ENCODE measurements around the gene CUX1.

The CUX1 gene

DNA sequence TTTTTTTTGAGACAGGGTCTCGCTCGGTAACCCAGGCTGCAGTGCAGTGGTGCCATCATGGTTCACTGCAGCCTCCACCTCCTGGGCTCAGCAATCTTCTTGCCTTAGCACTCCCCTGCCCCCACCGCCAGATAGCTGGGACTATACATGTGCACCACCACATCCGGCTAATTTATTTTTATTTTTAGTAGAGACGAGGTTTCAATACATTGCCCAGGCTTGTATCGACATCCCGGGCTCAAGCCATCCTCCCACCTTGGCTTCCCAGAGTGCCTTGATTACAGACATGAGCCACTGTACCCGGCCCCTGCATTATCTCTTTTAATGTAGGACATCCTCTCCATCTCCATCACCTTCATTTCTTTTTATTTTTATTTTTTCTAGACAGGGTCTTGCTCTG is 213.3 kb downstream of the CUX1 start:
- TF ChIP-seq, protein P1, sequence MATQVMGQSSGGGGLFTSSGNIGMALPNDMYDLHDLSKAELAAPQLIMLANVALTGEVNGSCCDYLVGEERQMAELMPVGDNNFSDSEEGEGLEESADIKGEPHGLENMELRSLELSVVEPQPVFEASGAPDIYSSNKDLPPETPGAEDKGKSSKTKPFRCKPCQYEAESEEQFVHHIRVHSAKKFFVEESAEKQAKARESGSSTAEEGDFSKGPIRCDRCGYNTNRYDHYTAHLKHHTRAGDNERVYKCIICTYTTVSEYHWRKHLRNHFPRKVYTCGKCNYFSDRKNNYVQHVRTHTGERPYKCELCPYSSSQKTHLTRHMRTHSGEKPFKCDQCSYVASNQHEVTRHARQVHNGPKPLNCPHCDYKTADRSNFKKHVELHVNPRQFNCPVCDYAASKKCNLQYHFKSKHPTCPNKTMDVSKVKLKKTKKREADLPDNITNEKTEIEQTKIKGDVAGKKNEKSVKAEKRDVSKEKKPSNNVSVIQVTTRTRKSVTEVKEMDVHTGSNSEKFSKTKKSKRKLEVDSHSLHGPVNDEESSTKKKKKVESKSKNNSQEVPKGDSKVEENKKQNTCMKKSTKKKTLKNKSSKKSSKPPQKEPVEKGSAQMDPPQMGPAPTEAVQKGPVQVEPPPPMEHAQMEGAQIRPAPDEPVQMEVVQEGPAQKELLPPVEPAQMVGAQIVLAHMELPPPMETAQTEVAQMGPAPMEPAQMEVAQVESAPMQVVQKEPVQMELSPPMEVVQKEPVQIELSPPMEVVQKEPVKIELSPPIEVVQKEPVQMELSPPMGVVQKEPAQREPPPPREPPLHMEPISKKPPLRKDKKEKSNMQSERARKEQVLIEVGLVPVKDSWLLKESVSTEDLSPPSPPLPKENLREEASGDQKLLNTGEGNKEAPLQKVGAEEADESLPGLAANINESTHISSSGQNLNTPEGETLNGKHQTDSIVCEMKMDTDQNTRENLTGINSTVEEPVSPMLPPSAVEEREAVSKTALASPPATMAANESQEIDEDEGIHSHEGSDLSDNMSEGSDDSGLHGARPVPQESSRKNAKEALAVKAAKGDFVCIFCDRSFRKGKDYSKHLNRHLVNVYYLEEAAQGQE (IDR thresholded peaks at IDR 0.05; ENCODE audit: insufficient replicate concordance, low read depth): no peak
- TF ChIP-seq, protein P2, sequence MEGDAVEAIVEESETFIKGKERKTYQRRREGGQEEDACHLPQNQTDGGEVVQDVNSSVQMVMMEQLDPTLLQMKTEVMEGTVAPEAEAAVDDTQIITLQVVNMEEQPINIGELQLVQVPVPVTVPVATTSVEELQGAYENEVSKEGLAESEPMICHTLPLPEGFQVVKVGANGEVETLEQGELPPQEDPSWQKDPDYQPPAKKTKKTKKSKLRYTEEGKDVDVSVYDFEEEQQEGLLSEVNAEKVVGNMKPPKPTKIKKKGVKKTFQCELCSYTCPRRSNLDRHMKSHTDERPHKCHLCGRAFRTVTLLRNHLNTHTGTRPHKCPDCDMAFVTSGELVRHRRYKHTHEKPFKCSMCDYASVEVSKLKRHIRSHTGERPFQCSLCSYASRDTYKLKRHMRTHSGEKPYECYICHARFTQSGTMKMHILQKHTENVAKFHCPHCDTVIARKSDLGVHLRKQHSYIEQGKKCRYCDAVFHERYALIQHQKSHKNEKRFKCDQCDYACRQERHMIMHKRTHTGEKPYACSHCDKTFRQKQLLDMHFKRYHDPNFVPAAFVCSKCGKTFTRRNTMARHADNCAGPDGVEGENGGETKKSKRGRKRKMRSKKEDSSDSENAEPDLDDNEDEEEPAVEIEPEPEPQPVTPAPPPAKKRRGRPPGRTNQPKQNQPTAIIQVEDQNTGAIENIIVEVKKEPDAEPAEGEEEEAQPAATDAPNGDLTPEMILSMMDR (IDR thresholded peaks at IDR 0.05; ENCODE audit: insufficient read depth, low read length): no peak
- TF ChIP-seq SPI1 (IDR thresholded peaks at IDR 0.05; ENCODE audit: borderline replicate concordance, low read depth) (no peak), POLR2AphosphoS5 (IDR thresholded peaks at IDR 0.05; ENCODE audit: low read depth) (no peak), GABPA (IDR thresholded peaks at IDR 0.05; ENCODE audit: low read depth) (no peak)
- Histone ChIP-seq H3K27me3 (ENCODE audit: insufficient read depth, poor library complexity, severe bottlenecking) (no peaks in the 10 kb centered on the region), H3K4me3 (replicated peaks; ENCODE audit: insufficient read depth, low read length) (no peak overlapping the region), H3K27ac (replicated peaks) (no peak overlapping the region)
- no peak for DNase-seq (ENCODE audit: low read depth in 1 of 2, low spot score in 1 of 2)

DNA sequence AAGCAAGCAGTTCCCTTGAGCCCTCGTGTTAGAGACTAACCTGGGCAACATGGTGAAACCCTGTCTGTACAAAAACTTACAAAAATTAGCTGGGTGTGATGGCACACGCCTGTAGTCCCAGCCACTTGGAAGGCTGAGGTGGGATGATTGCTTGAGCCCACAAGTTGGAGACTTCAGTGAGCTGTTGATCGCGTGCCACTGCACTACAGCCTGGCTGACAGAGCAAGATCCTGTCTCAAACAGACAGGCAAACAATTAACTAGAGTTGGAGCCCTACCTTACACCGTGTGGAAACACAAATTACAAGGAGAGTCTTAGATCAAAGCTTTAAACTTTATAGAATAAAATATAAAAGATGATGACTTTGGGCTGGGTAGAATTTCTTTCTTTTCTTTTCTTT is 219.5 kb downstream of the CUX1 start:
- H3K27ac ChIP-seq (replicated peaks): no peak overlapping the region

DNA sequence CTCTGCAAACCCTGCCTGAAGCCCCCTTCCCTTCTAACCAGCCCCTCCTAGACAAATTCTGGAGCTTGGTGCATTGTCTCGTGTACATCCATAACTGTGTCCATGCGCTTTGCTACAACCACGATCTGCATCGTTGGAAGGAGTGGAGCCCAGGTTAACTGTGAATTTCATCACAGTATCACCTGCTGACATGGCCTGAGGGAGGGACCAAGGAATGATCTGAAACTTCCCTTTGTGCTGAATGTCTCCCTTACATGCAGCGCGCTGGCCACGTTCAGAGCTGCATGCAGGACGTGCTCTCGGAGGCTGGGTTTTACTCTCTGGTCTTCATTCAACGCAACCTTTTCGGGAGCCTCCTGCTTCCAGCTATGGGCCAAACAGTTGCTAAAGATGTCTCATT is 222.3 kb downstream of the CUX1 start:
- no peak for DNase-seq (ENCODE audit: low read depth in 1 of 2, low spot score in 1 of 2)
- Histone ChIP-seq H3K4me3 (replicated peaks; ENCODE audit: insufficient read depth, low read length) (no peak overlapping the region), H3K27me3 (ENCODE audit: insufficient read depth, poor library complexity, severe bottlenecking) (no peaks in the 10 kb centered on the region), H3K27ac (replicated peaks) (no peak overlapping the region)
- TF ChIP-seq, protein P2 (IDR thresholded peaks at IDR 0.05; ENCODE audit: insufficient read depth, low read length): no peak
- TF ChIP-seq GABPA (IDR thresholded peaks at IDR 0.05; ENCODE audit: low read depth) (no peak), SPI1 (IDR thresholded peaks at IDR 0.05; ENCODE audit: borderline replicate concordance, low read depth) (no peak), POLR2AphosphoS5 (IDR thresholded peaks at IDR 0.05; ENCODE audit: low read depth) (no peak)
- TF ChIP-seq, protein P1 (IDR thresholded peaks at IDR 0.05; ENCODE audit: insufficient replicate concordance, low read depth): no peak

More for the DNA sequence above, 219.5 kb downstream of the CUX1 start:
- TF ChIP-seq, protein P1 (IDR thresholded peaks at IDR 0.05; ENCODE audit: insufficient replicate concordance, low read depth): no peak
- TF ChIP-seq GABPA (IDR thresholded peaks at IDR 0.05; ENCODE audit: low read depth): no peak
- no peak for TF ChIP-seq POLR2AphosphoS5 (IDR thresholded peaks at IDR 0.05; ENCODE audit: low read depth)
- TF ChIP-seq, protein P2 (IDR thresholded peaks at IDR 0.05; ENCODE audit: insufficient read depth, low read length): no peak
- no peak for TF ChIP-seq SPI1 (IDR thresholded peaks at IDR 0.05; ENCODE audit: borderline replicate concordance, low read depth)
- Histone ChIP-seq H3K27me3 (ENCODE audit: insufficient read depth, poor library complexity, severe bottlenecking) (no peaks in the 10 kb centered on the region), H3K4me3 (replicated peaks; ENCODE audit: insufficient read depth, low read length) (no peak overlapping the region)
- no peak for DNase-seq (ENCODE audit: low read depth in 1 of 2, low spot score in 1 of 2)

Data from HL-60 (cell line).